C4-2B (cell line): ENCODE data around the gene BMERB1.
"Not testable (repeated sequence)": the region's sequence is repeated elsewhere in the genome, so short reads cannot be mapped to it uniquely, and the experiment has no call there.

Experiments
- H3K27ac ChIP-seq: fragments of 450-650 bp; 2 replicates; pipeline ENCODE4 v1.5.1; 2017
- ZFX ChIP-seq: fragments of 450-650 bp; IDR thresholded peaks from 2 replicates; pipeline ENCODE4 v1.6.1; 2017
- TF ChIP-seq, protein P1 (sequence below): fragments of 450-650 bp; conservative IDR thresholded peaks from 2 replicates; pipeline ENCODE4 v1.5.1; 2017; ENCODE audit warnings: mild to moderate bottlenecking

BMERB1 gene

DNA sequence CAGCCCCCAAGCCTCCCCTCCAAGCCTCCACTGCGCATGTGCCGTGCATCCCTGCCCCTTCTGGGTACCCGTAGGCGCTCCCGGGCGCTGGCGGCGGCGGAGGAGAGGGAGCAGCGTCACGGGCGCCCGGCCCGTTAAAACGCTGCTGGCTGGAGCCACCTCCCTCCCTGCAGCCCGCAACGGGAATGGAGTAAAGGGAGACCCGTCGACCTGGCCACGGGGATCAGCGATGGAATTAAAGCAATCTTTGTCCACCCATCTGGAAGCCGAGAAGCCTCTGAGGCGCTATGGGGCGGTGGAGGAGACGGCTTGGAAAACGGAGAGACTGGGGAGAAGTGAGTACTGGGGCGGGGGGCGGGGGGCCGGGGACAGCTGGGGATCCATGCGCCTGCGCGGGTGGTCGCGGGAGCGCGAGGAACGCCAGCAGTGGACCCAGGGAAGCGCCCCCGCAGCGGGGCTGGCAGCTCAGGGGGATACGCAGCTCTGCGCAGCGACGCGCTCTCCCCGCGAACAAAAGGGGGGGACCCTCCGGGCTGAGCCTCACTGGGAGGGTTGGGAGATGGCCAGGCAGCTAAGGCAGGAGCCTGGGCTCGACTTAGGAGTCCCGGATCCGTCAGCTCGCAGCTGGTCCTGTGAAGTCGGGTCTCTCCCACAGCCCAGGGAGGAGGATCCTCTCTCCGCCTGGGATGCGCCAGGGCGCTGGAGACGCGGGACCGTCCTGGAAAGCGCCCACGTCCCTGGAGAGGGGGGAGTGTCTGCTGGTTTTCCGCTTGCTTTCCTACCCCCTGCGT is at the start of gene BMERB1:
TSS of gene BMERB1 (plus strand) at position 164 of the 791 bp plus-strand sequence. CDS start at position 230, 66 bp downstream.
- no peak for TF ChIP-seq ZFX
- TF ChIP-seq, protein P1, sequence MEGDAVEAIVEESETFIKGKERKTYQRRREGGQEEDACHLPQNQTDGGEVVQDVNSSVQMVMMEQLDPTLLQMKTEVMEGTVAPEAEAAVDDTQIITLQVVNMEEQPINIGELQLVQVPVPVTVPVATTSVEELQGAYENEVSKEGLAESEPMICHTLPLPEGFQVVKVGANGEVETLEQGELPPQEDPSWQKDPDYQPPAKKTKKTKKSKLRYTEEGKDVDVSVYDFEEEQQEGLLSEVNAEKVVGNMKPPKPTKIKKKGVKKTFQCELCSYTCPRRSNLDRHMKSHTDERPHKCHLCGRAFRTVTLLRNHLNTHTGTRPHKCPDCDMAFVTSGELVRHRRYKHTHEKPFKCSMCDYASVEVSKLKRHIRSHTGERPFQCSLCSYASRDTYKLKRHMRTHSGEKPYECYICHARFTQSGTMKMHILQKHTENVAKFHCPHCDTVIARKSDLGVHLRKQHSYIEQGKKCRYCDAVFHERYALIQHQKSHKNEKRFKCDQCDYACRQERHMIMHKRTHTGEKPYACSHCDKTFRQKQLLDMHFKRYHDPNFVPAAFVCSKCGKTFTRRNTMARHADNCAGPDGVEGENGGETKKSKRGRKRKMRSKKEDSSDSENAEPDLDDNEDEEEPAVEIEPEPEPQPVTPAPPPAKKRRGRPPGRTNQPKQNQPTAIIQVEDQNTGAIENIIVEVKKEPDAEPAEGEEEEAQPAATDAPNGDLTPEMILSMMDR = no peak
- no peak within 1 kb of the TSS for H3K27ac ChIP-seq

DNA sequence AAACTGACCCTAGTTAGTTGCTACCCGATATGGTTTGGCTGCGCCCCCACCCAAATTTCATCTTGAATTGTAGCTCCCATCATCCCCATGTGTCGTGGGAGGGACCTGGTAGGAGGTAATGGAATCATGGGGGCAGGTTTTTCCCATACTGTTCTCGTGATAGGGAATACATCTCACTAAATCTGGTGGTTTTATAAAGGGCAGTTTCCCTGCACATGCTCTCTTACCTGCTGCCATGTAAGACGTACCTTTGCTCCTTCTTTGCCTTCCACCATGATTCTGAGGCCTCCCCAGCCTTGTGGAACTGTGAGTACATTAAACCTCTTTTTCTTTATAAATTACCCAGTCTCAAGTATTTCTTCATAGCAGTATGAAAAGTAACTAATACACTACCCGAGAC is 46.3 kb upstream of the BMERB1 start:
- H3K27ac ChIP-seq = not testable (repeated sequence)

DNA sequence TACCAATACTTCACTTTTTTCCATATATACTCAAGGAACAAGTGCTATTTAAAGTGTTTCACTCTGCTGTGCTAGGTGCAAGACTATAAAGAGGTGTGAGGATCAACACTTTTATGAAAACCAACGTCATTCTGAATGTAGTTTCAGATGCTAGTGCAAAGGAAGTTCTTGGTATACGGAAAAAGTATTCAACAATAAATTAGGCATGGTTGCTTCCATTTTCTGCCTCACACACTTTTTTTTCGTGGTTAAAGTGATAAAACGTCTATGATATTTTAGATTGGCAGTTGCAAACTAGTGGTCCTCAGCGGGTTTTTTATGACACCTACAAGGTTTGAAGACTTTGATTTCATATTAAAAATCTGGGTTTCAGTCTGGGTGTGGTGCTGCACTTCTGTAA is 44.5 kb upstream of the BMERB1 start:
- not testable (repeated sequence) for H3K27ac ChIP-seq

DNA sequence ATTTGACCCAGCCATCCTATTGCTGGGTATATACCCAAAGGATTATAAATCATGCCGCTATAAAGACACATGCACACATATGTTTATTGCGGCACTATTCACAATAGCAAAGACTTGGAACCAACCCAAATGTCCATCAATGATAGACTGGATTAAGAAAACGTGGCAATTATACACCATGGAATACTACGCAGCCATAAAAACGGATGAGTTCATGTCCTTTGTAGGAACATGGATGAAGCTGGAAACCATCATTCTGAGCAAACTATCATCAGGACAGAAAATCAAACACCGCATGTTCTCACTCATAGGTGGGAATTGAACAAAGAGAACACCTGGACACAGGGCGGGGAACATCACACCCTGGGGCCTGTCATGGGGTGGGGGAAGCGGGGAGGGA is 41.4 kb upstream of the BMERB1 start:
- not testable (repeated sequence) for H3K27ac ChIP-seq

DNA sequence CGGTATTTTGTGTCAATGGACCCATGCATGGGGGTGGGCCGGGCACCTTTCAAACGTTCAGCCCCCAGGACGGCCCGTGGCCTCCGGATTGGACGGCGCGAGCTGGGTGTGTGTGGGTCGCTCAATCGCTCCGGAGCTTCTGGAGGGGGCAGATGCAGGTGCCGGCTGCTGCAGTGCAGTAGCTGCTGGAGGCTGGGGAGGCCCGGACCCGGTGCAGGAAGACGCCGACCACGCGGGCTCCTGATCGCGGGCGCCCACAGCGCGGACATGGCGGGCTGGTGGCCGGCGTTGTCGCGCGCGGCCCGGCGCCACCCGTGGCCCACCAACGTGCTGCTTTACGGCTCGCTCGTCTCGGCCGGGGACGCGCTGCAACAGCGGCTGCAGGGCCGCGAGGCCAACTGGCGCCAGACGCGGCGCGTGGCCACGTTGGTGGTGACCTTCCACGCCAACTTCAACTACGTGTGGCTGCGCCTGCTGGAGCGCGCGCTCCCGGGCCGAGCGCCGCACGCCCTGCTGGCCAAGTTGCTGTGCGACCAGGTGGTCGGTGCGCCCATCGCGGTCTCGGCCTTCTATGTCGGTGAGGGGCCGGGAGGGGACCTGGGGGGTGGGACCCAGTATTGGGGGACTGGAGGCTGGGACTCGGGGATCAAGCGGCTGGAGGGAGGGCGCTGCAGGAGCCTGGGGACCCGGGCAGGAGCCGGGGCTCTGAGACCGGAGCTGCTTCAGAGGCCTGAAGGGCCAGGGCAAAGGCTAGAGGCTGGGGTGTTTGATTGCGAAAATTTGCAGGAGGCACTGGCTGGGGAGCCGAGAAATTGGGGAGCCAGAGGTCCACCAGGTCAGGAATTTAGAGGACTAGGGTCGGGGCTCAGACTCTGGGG is 38.5 kb upstream of the BMERB1 start, which contains the start of gene MPV17L:
TSS of gene MPV17L (plus strand) at position 124 of the 878 bp plus-strand sequence. CDS start at position 268, 144 bp downstream.
- peak; percentile 79 for TF ChIP-seq ZFX
- peak within 1 kb of the TSS; percentile 77 for H3K27ac ChIP-seq

DNA sequence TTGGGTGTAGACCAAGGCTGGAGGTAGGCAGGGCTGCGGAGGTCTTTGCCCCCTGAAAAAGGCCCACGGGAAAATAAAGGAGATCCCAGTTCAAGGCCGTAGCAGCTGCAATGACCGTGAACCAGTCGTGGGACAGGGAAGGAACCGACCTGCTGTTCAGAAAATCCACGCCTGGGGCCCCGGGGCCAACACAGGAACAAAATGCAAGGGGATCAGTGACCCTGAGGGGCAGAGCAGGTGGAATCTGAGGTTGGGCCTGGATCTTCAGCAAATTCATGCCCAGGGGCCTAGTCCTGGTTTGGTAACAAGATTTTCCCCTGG is 37.9 kb upstream of the BMERB1 start:
- peak overlapping the region; percentile 77 for H3K27ac ChIP-seq

DNA sequence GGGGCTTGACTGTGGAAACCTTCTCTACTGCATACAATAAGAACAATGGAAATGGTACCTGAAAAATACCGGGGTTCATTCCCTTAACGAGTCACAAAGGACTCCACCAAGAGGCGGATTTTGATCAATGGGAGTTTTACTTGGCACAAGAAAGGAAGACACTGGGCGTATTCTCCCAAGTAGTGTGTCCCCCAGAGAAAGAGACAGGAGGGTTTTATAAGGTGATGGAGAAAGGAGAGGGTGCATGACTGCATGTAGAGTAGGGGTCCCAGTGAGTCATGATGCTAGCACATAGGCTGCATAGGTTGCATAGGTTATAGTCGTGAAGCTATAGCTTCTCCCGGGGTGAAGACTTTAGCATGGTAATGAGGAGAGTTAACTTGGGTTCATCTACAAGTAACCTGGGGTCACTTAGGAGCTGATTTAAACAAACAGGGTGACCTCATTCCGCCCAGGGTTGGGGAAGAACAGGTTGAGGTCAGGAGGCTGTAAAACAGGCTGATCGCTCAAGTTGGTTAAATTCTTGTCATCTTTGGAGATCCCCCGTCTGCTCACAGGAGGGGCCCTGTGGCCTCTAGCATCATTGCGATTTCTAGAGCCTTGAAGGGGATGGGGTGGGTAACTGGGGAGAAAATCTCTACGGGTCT is 37.3 kb upstream of the BMERB1 start:
- TF ChIP-seq ZFX = no peak
- TF ChIP-seq, protein P1 = no peak
- H3K27ac ChIP-seq = no peak overlapping the region

DNA sequence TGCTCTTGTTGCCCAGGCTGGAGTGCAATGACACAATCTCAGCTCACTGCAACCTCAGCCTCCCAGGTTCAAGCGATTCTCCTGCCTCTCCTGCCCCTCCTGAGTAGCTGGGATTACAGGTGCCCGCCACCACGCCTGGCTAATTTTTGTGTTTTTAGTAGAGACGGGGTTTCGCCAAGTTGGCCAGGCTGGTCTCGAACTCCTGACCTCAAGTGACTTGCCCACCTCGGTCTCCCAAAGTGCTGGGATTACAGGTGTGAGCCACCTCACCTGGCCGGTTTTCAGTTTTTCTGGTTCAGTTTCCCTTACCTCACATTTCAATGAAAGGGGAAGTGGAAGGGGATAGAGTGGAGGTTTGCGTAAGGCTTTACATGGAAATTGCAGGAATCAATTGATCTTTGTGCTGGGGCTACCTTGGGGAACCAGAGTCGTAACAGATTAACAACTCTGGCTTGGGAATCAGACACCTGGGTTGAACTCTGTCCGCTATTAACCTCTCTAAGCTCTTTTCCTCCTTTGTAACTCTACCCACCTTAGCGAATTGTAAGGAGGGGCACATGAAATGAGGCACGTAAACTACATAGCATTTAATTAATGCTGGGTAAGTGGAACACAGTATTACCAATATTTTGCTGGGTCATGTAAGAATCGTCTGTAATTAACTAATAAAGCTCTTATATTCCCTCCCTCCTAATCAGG is 35.6 kb upstream of the BMERB1 start:
- no peak for TF ChIP-seq ZFX
- TF ChIP-seq, protein P1 = no peak
- H3K27ac ChIP-seq = no peak overlapping the region

DNA sequence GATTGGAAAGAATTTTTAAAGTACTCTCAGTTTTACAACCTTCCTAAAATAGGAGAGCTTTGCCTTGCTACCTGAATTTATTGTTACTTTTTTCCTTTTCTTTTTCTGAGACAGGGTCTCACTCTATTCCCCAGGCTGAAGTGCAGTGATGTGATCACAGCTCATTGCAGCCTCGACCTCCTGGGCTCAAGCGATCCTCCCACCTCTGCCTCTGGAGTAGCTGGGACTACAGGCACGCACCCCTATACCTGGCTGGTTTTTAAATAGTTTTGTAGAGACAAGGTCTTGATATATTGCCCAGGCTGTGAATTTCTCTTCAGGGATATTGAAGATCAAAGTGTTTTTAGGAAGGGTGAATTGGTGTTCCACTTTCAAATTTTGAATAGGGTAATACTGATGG is 35.1 kb upstream of the BMERB1 start:
- TF ChIP-seq, protein P1 = no peak
- no peak for TF ChIP-seq ZFX
- H3K27ac ChIP-seq = no peak overlapping the region

DNA sequence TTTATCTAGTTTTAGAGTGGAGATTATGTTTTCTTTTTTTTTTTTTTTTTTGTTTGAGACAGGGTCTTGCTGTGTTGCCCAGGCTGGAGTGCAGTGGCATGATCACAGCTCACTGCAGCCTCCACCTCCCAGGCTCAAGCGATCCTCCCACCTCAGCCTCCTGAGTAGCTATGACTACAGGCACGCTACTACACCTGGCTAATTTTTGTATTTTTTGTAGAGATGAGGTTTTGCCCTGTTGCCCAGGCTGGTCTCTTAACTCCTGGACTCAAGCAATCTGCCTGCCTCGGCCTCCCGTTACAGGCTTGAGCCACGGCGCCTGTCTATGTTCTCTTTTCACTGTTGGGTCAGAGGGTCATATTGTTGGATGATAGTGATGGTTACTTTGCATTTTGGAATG is 34.1 kb upstream of the BMERB1 start:
- H3K27ac ChIP-seq = not testable (repeated sequence)
